NCI-H2029 (cell line): ENCODE results near the gene USP19.

Experiments used
- DNase-seq: peaks from one replicate; lab custom pipeline; 2025; lab: John Stamatoyannopoulos, UW

USP19 gene

DNA sequence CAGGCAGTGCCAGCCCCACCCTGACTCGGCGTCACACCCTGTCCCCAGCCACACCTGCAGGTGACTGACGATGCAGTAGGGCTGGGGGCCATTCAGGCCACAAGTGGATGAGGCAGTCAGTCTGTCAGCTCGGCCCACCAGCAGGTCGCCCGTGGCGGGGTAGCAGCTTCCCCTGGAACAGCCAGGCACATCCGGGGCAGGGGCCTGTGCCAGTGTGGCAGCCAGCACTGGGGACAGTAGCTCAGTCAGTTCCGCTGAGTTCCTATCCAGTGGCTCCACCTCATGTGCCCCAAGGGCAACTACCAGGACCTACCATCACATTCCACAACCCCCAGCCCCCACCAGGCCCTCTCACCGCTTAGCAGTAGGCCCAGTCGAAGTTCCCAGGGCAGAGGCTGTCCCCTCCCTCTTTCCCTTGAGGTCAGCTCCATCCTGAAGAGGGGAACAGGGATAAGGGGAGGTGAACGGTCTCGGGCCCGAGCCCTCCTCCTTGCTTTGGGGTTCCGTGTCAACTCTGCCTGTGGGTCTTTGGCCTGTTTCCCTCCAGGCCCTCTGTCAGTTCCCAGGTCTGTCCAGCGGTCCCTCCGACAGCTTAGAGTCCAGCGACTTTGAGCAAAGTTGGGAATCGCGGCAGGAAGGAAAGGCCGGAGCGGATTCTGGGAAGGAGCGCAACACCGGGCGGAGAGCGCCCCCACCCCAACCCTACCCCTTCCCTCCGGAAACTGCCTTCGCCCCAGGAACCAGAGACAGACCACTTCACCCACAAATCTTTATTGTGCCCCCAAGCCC is 12.0 kb upstream of the USP19 start, which contains the start of gene LAMB2:
Gene LAMB2, minus strand, starts transcription at position 614 of the 789 bp plus-strand sequence. Its CDS starts 183 bp downstream, at position 431.
- DNase-seq = no peak

DNA sequence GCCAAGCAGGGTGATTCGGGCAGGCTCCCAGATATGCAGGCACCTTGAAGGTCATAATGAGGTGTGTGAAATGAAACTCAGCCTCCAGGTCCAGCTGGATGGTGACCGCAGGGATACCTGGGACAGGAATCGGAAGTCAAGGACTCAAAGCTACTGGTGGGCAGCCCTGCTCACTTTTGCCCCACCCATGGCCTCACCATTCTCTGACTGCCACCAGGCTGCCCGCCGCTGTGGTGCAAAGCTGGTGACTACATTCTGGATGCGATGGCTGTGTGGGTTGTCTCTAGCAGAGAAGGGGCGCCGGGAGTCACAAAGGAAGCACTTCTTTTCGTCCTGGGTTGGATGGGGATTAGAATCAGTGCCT is 11.4 kb upstream of the USP19 start:
- no peak for DNase-seq

DNA sequence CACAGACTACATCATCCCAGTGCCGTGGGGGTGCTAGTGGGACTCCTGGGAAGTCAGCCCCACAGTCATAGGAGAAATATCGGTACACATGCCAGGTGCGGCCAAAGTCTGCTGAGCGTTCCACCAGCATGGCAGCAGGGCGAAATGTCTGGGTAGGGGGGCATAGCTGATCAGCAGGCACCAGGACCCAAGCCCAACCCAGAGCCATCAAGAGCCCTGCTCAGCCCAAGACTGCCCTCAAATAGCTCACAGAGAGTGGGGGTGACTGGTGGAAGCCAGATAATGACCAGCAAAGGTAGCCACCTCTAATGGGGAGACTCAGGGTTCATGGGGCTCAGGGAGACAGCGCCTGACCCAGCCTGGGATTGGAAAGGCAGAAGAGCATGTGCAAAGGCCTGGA is 11.0 kb upstream of the USP19 start:
- no peak for DNase-seq

DNA sequence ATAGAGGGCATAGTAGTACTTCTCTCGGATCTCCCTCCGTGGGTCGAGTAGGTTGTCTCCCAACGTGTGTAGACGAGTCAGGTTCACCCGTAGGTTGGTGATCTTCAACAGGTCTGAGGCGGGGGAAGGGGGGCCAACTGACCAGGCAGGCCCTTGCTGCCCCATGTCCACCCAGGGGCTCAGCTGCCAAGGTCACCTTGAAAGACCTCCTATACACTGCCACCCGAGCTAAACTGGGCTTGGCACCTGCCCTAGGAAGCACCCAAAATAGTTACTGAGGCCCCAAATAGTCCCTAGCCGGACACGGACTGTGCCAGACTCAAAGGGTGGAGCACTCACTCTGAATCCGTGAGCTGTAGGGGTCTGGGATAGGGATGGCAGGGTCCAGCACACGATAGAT is 10.4 kb upstream of the USP19 start:
- no peak for DNase-seq

DNA sequence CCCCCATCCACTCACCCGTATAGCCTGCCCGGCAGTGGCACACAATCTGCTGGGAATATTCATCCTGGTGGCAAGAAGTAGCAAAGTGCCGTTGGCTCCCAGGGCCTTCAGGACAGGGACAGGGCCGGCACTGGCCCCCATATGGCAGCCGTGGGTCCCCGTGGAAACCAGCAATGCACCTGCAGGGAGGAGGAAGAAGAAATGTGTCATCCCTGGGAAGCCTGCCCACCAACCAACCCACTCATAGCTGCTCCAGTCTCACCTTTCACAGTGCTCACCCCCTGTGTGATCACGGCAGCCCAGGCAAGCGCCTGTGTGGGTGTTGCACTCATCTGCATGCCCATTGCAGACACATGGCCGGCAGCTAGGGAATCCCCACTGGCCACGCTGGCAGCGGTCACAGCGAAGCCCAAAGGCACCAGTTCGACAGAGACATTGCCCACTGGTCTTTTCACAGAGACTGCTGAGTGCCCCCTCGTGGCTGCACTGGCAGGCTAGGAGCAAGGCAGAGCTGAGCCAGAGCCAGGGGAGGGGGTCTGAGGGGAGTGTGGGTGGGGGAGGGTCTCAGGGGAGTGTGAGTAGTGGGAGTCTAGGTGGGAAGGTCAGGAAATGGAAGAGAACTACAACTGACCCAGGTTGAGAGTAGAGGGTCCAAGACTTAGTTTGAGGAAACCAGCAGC is 4.5 kb upstream of the USP19 start:
- DNase-seq = no peak

DNA sequence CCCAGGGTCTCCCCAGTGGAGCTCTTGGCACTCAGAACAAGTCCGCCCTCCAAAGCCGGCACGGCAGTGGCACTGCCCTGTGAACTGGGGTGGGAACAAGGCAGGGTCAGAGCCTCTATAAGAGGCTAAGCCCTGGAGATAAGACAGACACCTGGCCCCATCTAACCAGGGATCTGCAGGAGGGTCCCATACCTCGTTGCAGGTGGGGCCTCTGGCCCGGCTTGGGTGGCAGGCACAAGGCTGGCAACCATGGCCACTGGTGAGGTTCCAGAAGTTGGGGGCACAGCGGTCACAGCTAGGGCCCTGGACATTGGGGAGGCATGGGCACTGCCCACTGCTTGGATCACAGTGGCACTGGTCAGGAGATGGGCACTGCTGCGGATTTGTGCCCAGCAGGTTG is 3.6 kb upstream of the USP19 start:
- DNase-seq = no peak

DNA sequence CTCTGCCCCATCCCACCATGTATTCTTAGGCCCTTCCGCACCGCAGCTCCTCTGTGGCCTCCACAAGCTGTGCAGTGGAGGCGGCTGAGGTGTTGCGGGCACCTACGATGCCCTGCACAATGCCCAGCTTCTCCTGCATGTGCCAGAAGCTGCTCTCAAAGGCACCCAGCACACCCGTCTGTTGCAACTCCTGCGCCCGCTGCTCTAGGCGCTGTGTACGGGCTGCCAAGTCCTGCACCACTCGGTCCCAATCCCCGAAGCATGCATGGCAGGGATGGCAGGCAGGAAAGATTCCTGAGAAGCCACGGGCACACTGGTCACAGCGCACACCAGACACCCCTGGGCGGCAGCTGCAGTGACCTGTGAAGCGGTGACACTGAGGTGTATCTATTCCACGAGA is 3.1 kb upstream of the USP19 start:
- no peak for DNase-seq

DNA sequence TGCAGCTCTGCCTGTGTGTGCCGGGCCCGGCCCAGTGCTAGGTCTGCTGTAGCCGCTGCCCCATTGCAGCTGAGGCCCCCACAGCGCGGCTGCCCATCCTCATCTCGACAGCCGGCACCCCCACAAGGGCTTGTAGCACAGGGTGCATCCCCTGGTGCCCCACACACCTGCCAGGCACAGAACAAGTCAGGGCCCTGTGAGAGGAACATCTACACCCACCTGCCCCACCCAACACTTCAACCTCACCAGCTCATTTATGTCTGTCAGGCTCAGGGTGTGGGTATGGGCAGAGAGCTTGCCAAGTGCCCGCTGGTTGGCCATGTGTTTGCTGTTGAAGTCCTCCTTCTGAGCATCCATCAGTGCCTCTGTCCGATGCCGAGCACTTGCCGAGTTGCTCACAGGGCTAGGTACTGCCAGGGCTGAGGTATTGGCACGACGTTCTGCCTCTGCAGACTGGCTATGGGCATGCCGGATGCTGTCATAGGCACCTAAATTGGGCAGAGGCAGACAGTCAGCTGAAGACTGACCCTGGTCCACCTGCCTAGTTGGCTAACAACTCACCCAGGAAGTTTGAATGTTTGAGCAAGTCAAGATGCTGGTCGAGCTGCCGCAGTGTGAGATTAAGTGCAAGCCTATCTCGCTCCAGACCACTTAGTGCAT is 2.4 kb upstream of the USP19 start:
- no peak for DNase-seq

DNA sequence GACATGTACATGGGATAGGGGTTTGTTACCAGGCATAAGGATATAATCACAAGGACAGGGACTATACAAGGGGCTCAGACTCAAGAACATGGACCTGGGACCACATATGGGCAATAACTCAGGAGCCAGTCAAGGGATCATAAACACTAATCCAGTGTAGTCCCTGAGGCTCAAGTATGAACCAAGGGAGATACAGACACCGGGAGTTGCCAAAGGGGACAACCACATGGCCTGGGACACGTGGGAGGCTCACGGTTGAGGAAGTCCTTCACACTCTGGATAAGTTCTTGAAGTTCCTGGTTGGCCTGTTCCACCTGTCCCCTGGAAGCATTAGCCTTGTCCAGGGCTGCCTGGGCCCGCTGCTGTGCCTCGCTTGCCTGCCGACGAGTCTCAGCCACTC is 1.8 kb upstream of the USP19 start:
- DNase-seq = no peak

DNA sequence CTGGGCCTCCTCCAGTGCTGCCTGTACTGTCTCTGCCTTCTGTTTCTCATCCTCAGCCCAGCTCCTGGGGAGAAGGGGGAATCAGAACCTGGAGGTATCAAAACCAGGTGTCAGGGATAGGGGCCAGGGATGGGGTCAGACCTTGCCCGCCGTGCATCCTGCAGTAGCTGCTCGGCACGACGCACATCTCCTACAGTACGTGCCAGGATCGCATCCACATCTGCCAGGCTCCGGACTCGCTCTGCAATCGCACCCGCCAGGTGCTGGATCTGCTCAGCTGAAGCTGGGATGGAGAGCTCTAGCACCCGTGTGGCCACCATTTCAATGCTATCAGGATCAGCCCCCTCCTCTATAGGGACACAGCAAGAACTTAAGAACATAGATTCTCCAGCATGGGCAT is 1.4 kb upstream of the USP19 start:
- DNase-seq = no peak

DNA sequence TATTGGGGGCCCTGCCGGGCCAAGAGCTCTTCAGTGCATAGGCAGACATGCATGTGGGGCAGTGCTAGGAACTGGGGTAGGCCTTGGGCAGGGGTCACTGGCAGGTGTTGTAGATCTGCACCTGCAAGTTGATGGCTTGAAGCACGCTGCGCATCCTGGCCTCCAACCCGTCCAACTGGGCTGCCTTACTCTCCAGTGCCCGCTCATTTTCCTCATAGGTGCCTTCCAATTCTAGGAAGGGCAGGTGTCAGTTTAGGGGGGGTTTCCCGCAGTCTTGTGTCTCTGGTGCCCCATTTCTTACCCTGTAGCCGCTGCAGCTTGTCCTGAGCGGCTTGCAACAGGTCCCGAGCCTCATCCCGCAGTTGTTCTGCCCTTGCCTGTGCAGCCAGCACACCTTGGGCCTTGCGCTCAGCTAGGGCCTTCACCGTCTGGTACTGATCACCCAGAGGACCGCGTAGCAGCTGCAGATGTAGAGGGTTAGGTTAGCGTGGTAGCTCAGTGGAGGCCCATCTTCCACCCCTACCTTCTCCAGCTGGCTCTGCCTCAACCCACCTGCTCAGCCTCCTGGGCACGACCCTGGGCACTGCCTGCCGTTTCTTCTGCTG is 611 bp upstream of the USP19 start:
- DNase-seq = no peak

DNA sequence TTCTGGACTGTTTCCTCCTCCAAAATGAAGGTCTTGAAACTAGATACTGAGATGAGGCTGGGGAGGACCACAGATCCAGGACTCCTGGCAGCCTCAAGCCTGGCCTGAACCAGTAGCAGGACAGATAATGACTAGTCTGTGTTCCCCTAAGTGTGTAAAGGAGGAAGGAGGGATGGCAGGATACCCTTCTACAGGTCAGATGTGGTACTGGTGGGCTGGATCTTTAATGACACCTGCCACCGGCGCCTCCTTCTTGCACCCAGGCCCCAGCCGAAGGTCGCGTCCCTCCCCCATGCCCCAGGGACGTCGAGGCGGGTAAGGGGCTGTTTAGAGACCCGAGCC is 556 bp downstream of the USP19 start:
- no peak for DNase-seq

DNA sequence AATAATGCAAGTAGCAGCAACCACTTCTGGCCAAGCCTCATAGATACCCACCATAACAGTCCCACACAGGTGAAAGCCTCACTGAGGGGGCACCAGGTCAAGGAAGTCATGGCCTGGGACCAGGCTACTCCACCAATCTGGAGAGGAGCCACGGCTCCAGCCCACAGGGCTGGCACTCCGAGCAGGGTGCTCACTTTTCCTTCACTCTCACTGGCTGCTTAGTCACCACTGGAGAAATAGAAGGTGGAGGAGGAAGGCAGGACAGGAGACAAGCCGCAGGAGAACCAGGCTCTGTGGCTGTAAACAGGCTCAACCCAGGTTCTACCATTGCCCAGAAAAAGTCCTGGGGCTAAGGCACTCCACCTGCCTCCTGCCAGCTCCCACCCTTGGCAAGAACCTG is 1.2 kb downstream of the USP19 start:
- DNase-seq = no peak

DNA sequence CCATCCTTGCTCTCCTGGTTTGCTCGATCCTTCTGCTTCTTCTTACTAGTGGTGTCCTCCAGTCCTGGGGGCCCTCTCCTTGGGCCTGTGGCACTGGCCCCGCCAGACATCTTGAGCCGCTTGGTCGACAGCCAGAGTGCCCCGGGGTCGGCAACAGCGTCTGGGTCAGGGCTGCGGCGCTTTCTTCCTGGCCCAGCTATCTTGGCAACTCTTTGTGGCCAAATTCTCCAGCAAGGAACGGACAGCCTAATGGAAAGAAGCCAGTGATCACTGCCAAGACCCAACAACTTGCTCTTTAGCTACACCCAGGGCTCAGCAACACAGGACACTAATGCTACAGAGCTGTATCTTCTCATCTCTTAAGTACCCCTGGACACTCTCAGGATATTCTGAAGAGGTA is 1.6 kb downstream of the USP19 start:
- DNase-seq = no peak

DNA sequence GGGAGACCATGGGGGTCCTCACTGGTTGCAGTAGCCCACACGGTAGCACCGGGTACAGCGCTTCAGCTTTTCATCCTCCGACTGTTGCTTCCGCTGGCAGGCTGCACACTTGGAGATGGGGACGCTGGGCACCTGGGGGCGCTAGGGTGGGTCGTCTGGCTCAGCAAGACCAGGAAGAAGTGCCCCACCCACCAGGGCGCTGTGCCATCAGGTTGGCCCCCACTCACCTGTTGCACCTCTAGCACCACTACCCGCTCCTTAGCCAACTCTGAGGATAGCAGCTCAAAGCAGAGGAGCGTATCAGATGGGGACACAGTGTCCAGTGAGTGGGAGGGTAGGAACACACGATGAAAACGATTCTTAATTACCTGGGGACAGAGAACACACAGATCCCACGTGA is 8.4 kb downstream of the USP19 start:
- DNase-seq = no peak

DNA sequence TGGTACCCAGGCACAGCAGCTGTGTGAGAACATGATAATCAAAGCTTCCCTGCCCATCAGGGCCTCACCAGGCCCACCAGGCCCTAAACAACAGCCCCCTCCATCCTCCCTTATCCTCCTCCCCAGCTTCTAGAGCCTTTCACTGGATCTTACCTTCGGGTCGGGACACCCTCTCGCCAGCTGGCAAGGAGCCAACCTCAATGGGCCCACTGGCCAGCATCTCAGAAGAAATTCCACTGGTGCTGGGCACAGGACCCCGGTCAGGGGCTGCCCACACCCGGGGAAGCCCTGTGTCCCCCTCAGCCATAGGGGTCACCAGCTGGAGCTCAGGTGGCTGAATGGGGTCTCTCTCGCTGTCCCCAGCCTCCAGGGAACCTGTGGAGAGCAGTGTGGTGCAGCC is 9.3 kb downstream of the USP19 start:
- DNase-seq = no peak

DNA sequence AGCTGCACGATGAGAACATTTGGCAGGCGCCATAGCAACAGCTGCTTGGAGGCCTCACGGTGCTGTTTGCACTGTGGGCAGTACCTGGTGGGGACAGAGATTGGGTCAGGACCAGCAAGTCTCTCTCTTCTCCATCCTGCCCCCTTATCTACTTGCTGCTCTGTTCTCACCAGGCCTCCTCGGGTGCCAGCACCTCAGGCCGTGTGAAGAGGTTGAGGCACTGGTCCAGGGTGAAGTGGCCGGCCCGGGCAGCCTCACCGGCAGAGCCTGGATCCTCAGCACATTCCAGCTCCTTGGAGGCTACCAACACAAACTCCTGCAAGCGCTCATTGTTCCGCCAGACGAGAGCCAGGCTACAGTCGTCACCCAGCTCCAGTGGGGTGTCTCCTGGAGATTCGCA is 9.8 kb downstream of the USP19 start:
- DNase-seq = no peak

DNA sequence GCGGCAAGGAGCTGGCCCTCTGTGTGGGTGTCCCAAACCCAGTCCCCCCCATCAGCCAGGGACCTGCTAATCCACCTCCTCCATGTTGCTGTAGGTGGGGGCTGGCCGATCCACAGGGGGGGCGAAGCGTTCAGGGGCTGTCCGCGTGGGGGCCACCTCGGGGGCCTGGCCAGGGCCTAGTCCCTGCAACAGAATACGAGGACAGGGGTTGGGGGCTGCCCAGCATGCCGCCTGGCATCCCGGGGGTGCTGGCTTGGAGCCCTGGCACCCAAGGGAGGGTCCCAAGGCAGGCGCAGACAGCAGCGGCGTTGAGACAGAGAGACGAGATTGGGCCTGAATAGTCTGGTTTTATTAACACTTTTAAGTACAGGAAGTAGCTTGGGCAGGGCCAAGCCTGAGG is 12.3 kb downstream of the USP19 start:
- no peak for DNase-seq

DNA sequence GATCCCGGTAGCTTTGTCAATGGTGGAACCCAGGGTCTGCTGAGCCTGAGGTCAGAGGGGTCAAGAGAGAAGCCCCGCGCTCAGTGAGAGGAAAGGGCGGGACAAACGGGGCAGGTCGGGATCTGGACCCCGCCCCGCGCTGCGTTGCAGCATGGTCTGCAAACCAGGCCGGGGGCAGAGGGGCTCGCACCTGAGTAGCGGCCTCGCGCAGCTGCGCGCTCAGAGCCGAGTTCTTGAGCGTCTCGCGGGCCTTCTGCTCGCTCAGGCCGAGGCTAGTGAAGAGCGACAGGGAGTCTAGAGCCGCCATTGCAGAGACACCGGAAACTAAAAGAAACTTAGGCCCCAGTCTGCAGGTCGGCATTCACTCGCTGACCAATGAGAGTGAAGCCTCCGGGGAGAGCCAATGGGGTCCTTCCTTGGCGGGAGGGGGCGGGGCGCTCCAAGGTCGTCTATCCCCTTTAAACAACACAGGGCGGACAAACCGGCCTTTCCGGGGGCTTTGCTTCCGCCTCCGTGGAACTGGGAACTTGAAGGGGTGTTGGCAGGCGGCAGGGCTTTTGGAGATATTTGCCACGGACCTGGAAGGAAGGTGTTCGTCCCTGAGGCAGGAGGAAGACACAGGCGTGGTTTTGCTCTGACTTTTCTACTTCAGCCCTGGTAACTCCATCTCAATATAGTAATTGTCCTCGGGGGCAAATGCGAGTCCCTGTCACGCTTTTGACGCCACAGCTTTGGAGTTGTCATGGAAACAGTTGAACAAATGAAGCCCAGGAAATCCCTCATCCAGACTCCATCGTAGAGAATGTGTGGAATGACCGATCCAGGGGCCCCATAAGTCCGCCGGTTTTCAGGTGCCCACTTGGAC is 16.0 kb downstream of the USP19 start, which contains the start of gene QARS1:
Gene QARS1, minus strand, starts transcription at position 331 of the 865 bp plus-strand sequence. Its CDS starts 24 bp downstream, at position 307.
- peak; percentile 84 for DNase-seq

DNA sequence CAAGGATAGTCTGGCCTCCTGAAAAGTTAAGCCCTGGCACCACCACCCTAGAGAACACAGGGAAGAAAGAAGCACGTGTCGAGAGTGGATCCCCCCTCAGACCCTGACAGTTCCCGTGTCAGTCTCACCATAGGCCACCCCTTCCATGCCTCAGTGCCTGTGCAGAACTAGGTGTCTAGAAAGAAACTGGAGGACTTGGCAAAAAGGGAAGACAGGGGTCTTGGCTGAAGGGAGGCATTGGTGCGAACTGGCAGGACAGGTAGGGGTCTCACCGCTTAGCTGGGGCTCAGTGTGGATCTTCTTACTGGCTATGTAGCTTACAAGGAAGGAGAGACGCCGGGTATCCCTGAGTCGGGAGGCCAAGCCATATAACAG is 16.6 kb downstream of the USP19 start:
- no peak for DNase-seq

DNA sequence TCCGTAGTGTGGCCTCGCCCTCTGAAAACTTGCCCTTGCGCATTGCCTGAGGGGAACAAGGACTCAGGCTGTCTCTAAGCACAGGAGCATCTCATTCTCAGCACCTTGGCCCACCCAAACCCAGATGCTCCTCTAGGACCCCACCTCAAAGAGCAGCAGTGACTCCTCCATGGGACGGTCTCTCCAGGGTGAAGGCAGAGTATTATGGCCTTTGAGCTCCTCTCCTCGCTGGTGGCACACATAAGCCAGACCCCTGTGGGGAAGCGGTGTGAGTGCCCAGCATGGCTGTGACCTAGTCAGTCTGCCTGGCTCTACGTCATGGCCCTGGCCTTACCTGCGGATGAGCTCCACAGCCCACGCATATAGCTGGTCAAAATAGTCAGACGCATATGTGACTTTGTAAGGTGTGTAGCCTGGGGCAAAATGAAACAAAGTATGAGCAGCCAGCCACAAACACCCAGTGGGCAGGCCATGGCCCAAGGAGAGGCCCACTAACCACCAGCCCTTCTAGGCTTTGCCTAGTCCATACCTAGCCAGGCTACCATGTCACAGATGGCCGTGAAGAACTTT is 20.5 kb downstream of the USP19 start:
- no peak for DNase-seq
